Activated naive CD8-positive, alpha-beta T cell treated with anti-CD3 and anti-CD28 coated beads, Interleukin-2, amount 50 U/mL, for 16 hours (primary cell): ENCODE data around the gene COL20A1.
"Not testable (repeated sequence)": the region's sequence is repeated elsewhere in the genome, so short reads cannot be mapped to it uniquely, and the experiment has no call there.

Experiments used
- DNase-seq: peaks from one replicate; pipeline ENCODE4 v3.0.0-alpha.2; 2020; ENCODE audit warnings: low read depth, low spot score

COL20A1 gene

DNA sequence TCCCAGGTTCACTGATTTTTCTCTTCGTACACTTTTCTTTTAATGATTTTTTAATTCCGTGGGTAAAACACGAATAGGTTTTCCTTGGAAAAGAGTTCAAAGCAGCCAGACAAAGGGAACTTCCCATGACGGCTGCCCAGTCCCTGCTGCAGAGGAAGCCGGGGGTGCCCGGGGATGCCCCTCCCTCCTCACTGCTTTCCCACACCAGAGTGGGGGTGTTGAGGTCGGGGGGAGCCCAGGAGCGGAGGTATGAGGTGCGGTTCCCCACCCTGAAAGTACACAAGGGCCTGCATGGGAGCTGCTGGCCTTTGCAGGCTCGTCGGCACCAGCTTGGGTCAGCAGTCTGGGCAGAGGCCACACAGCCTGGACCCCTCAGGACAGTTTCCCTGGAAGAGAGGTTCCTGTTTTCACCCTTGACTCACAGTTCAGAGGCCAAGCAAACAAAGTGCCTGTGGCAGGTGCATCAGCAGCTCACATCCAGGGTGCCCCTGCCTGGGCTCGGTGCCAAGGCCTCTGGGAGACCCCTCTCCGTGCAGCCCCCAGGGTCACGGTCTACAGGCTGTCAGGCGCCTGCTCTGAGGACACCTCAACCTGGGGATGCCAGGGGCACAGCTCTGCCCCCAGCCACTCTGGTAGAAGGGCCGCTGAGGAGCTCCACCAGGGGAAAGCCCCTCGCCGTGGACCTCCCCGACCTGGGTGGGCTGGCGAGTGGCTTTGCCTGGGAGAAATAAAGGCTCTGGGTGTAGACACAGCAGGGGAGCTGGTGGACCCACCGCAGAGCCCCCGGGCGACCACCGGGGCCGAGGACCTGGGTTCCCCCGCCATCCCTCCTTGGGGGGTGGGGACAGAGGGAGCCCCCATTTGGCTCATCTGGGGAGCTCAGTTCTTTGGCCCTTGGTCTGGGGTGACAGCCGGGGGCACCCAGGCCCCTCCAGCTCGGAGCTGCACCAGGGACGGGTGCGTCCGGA lies 83.6 kb downstream of the COL20A1 start:
- no peak for DNase-seq

DNA sequence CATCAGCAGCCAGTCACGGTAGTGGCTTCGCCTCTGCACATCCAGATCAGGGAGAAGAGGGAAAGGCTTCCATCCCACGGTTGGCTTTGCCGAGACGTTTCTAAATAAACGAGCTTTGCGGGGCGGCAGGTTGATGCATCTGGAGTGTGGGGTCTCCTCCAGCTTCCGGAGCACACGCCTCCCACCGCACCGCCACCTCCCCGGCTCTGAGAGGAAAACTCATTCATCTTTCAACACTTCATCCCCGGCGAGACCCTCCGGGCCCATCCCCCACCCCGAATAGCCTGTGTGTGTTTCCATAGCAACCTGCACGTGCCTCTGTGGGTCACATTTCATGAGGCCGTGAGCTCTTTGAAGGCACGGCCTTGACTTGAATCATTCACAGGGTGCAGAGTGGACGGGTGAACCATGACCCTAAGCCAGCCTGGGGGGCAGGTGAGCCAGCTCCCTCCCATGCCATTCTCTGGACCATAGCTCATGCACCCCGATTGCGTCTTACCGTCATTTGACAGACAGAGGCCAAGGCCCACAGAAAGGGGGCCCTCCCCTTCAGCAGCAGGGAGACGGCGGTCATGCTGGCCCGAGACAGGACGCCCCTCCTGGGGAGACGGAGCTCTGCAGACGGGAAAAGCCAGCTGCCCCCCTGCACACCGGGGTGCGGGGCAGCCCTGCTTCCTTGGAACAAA lies 84.4 kb downstream of the COL20A1 start:
- DNase-seq: no peak

DNA sequence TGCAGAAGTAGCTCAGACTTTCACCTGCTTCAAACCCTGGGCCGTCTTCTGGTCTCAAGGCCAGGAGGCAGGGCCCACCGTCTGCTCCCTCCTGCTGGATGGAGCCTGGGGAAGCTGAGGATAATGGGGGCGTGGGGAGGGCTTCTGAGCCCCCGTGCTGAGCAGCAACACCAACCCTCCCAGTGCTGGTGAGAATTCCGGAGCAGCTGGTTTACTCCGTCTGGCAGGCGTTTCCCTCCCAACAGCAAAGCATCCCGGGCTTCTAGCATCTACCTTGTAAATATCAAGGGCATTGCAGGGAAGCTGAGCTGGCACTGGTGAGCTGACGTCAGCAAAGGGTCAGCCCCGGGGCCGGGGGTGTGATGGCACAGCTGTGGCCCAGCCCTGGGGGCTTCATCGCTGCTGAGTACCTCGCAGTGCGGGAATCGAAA lies 85.0 kb downstream of the COL20A1 start:
- no peak for DNase-seq

DNA sequence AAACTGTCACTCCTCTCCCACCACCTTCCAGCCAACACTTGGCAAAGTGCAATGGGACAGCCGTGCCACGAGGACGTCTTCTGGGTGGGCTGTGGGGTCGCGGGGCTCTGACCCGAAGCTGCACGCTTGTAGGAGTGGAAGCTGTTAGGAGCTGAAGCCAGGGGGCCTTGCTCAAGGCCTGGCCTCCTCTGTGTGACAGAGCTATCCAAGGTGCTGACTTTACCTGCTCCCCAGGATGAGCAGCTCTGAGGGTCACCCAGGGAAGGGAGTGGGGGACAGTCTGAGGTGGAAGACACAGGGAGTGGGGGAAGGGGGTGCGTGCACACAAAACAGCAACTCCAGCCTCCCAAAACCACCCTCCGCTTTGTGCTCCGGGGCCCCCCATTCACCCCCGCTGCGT lies 85.6 kb downstream of the COL20A1 start:
- DNase-seq: no peak

DNA sequence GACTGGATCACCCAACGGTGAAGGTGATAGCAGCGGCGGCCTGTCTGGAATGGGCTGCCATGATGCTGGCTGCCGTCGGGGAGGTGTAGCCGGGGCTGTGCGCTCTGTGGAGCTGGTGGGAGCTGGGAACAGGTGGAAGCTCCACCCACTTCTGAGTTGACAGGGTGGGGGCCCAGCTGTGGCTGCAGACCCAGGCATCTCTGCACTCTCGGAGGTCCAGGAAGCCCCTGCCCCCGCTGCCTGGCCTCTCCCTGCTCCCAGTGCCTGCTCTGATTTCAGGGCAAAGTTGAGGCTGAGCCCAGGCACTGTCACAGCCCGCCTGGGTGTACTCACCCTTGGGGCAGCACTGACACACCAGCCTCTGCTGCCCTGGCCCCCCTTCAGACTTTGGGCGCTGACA lies 86.3 kb downstream of the COL20A1 start:
- DNase-seq: no peak

DNA sequence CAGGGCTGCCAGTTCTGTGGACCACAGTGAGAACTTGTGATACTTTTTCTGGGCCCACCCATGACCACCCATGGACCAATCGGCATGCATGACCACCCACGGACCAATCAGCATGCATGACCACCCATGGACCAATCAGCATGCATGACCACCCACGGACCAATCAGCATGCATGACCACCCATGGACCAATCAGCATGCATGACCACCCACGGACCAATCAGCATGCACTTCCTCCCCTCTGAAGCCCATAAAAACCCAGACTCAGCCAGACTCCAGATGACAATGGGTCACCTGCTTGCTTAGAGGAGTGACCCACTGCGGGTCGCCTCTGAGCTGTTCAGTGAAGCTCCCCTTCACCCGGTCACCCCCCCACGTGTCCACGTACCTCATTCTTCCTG lies 86.9 kb downstream of the COL20A1 start:
- DNase-seq: not testable (repeated sequence)

DNA sequence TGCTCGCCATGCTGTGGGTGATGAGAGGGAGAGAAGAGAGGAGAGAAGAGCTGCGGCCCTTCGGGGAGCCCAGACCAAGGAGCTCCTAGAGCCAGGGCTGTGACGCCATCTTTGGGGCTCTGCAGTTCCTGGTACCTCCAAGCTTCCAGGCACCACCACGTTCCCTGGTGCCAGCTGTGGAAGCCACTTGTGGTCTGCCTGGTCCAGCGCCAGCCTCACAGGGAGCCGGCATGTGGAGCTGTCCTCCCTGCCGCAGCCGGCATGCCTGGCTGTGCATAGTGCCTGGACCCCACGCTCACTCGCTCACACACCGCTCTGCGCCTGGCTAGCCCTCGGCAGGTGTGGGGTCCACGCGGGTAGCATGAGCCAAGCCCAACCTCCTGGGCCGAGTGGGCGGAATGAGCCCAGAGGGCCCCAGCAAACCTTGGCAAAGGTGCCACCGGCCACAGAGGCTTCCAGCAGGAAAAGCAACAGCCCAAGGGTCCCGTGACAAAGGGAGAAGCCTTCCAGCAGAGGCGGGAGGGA lies 87.4 kb downstream of the COL20A1 start:
- no peak for DNase-seq

DNA sequence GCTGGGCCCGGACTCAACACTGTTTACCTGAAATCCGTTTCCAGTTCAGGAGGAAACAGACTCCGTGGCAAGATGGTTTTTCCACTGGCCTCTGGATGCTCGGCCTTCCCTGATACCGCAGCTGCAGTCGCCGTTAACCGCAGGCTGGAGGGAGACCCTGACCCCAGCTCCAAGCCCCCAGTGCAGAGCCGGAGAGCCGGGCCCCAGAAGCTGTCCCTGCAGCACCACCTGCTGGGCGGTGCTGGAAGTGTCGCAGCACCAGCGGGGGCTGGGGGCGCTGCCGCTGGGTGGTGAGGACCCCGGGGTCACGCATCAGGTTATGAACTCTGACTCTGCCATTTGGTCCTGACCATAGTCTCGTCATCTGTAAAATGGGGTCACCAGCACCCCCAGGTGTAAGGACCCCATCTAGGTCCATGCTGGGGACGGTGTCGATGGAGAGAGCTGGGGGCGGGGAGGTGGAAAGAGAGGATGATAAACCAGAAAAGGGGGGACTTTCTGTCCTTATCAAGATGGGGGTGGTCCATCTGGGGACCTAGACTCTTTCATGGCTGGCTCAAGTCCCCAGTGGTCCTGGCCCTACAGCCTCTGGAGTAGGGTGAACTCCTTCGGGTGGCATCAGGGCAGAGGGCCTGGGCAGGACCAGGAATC lies 88.9 kb downstream of the COL20A1 start:
- no peak for DNase-seq

DNA sequence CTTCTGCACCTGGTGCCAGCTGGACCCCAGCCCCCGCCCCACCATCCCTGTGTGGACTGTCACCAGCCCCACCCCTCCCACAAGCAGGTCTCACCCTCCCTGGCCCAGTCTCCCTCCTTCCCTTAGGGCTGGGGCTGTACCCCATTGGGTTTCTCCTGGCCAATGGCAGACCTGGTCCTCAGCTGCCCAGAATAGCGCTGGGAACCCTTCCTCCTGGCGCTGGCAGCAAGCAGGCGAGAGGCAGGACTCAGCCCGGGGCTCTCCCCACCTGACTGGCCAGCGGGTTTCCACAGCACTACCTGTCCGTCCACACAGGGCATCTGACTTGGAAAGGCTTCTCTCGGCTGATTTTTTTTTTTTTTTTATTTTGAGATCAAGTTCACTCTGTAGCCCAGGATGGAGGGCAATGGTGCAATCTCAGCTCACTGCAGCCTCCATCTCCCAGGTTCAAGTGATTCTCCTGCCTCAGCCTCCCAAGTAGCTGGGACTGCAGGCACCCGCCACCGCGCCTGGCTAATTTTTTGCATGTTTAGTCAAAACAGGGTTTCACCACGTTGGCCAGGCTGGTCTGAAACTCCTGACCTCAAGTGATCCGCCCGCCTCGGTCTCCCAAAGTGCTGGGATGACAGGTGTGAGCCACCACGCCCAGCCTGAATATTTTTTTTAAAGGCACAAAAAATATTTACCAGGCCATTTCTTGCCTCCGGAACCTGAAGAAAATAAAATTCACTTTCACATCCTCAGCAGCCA lies 89.7 kb downstream of the COL20A1 start:
- no peak for DNase-seq

DNA sequence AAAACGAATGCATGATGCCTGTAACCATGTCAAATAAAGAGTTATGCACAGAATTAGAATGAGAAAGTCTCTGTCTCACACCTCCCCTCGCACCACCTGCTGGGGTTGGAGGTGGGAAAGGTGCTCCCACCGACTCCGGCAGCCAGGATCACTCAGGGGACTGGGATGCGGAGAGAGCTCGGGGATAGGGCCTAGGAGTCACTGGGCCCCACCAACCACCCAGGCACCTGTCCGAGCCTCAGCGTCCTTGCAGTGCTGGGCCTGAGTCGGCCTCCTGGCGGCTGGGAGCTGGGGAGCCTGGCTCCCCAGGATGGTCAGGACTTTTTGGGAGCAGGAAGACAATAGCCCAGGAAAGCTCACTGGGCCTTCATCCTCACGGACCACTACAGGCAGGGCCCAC lies 90.6 kb downstream of the COL20A1 start:
- no peak for DNase-seq

DNA sequence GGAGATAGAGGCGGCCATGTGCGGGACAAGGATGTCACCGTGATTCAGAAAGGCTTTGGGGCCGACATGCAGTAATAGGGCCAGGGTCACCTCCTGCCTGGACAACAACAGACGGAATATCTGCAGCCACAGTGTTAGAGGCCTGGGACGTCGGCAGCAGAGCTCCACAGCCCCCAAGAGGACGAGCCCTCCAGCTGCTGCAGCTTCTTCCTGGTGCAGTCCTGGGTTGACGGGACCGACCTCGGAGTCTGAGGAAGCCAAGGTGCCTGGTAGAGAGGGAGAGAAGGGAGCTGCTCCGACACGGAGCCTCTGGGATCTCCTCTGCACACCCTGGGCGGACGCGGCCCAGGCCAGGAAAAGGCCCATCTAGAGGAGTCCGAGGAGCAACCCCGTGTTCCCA lies 91.3 kb downstream of the COL20A1 start:
- no peak for DNase-seq
